ENCODE measurements around the gene ZNF778.

The ZNF778 gene

GRCh38 chr16:89285381-89285780 lies 67.9 kb downstream of the ZNF778 start:
- no peaks in the 10 kb centered on the region for H3K4me1 ChIP-seq (ENCODE audit: control insufficient read depth, insufficient read depth, low read length)
- ChIA-PET POLR2A (no interaction called here), CTCF (interaction anchor here (0.6 kb wide), 1 partner anchor 18 kb away, joined by 4 read pairs; no protein-coding TSS in a partner anchor)
- H3K27ac ChIP-seq (ENCODE audit: extremely low read depth, low read depth, low read length) = no peak overlapping the region
- H3K4me3 ChIP-seq (ENCODE audit: low read depth, low read length) = no peak overlapping the region
- no peaks in the 10 kb centered on the region for H3K9me3 ChIP-seq (ENCODE audit: control insufficient read depth, insufficient read depth, low read depth, low read length)
- TF ChIP-seq ZNF121 (tag by site-specific recombination; IDR thresholded peaks at IDR 0.05) (no peak), ZNF10 (tag by site-specific recombination; IDR thresholded peaks at IDR 0.05) (no peak), ZNF146 (tag by site-specific recombination; IDR thresholded peaks at IDR 0.05) (no peak), ZNF701 (tag by site-specific recombination; IDR thresholded peaks at IDR 0.05) (no peak), ZNF138 (tag by site-specific recombination; IDR thresholded peaks at IDR 0.05; ENCODE audit: borderline replicate concordance) (no peak), MYNN (tag by site-specific recombination; IDR thresholded peaks at IDR 0.05; ENCODE audit: borderline replicate concordance) (no peak), ZNF140 (tag by site-specific recombination; IDR thresholded peaks at IDR 0.05) (no peak), ZNF585B (tag by site-specific recombination; IDR thresholded peaks at IDR 0.05) (no peak), PRDM4 (tag by site-specific recombination; IDR thresholded peaks at IDR 0.05) (no peak)
- H3K36me3 ChIP-seq (ENCODE audit: control insufficient read depth in 2 of 2, insufficient read depth in 1 of 2, low read length in 2 of 2) = peaks cover 7 to 88% of the 10 kb centered on the region in 2 experiments

GRCh38 chr16:89286096-89286495 lies 68.6 kb downstream of the ZNF778 start:
- Histone ChIP-seq H3K4me3 (ENCODE audit: low read depth, low read length) (no peak overlapping the region), H3K9me3 (ENCODE audit: control insufficient read depth, insufficient read depth, low read depth, low read length) (no peaks in the 10 kb centered on the region), H3K27ac (ENCODE audit: extremely low read depth, low read depth, low read length) (no peak overlapping the region), H3K4me1 (ENCODE audit: control insufficient read depth, insufficient read depth, low read length) (no peaks in the 10 kb centered on the region), H3K36me3 (ENCODE audit: control insufficient read depth in 2 of 2, insufficient read depth in 1 of 2, low read length in 2 of 2) (peaks cover 7 to 88% of the 10 kb centered on the region in 2 experiments)
- TF ChIP-seq ZNF239 (tag by site-specific recombination; IDR thresholded peaks at IDR 0.05) (no peak), PRDM1 (tag by site-specific recombination; IDR thresholded peaks at IDR 0.05) (no peak)
- POLR2A ChIA-PET = no interaction called here
- CTCF ChIA-PET = interaction anchor here (0.5 to 0.6 kb wide), 2 partner anchors 17 to 39 kb away, joined by 4 read pairs; no protein-coding TSS in a partner anchor
